Breast epithelium (tissue), 3 donors: ENCODE data around the gene CTIF.

Experiments used
- CTCF ChIP-seq, 3 donors: fragments of 450-650 bp; IDR thresholded peaks; one replicate each; pipeline ENCODE4 v1.5.1; 2016 to 2017; ENCODE audit warnings: antibody characterized with exemption in 3 of 3, mild to moderate bottlenecking in 3 of 3, moderate library complexity in 3 of 3
- POLR2A ChIP-seq: fragments of 450-650 bp; IDR thresholded peaks from one replicate; pipeline ENCODE4 v1.6.1; 2016; ENCODE audit warnings: antibody characterized with exemption, mild to moderate bottlenecking, moderate library complexity
- POLR2AphosphoS5 ChIP-seq, 3 donors: sonication (generic); formaldehyde crosslinking; IDR thresholded peaks; one replicate each; pipeline ENCODE4 v1.6.1; 2017; ENCODE audit warnings: antibody characterized with exemption in 3 of 3

- no peak for TF ChIP-seq POLR2A
- no peak for TF ChIP-seq CTCF (IDR thresholded peaks at IDR 0.05)
- TF ChIP-seq POLR2AphosphoS5 (IDR thresholded peaks at IDR 0.05) = no peak
These were observed 213.1 kb downstream of the CTIF start for GRCh38 chr18:48751727-48752468.
